ENCODE measurements around the gene PRPH2.

GRCh38 chr6:42769051-42769450 is 46.7 kb upstream of the PRPH2 start:
- TF ChIP-seq CTCF (conservative IDR thresholded peaks at IDR 0.05; ENCODE audit: low read length) (no peak), EZH2phosphoT487 (IDR thresholded peaks at IDR 0.05; ENCODE audit: borderline replicate concordance) (no peak)
